CD4-positive, alpha-beta T cell (primary cell): Measurements from ENCODE around the gene LACTB. TPM values are rescaled to one million over a fixed set of nuclear protein-coding genes. Genes with fewer than 3 reads are reported as not detected.

Experiments used
- ATAC-seq: fragments of 200-7000 bp; cut with Tn5 transposase; one replicate; pipeline ENCODE4 v1.10.0; 2022; ENCODE audit warnings: mild to moderate bottlenecking; ENCODE audit not compliant: poor library complexity
- CTCF ChIA-PET: fragments of 350-600 bp; sonication (Branson Sonifier 250); formaldehyde crosslinking; loops from one replicate; lab custom pipeline; 2021; ENCODE audit warnings: antibody characterized with exemption, inconsistent platforms; lab: Charles Lee
- POLR2A ChIA-PET: fragments of 350-600 bp; sonication (Branson Sonifier 250); formaldehyde crosslinking; loops from one replicate; lab custom pipeline; 2021; ENCODE audit warnings: antibody characterized with exemption, inconsistent platforms; lab: Charles Lee
- DNase-seq, 14 experiments: peaks; one replicate each; pipeline ENCODE4 v3.0.0-alpha.2; 2013 to 2020; ENCODE audit warnings: mixed read lengths in 2 of 14
- H3K27ac ChIP-seq, 2 donors: one replicate each; pipeline versions ENCODE4 v1.5.1 to v1.7.0; 2013; ENCODE audit warnings: low read length in 2 of 2, low read depth in 1 of 2, mild to moderate bottlenecking in 1 of 2
- H3K27me3 ChIP-seq, 2 experiments: 1 replicate in 1 of 2; 2 replicates in 1 of 2; pipeline versions ENCODE4 v1.6.1 to v1.7.0; 2013; ENCODE audit warnings: low read length in 2 of 2, control low read depth in 1 of 2, mild to moderate bottlenecking in 1 of 2, moderate library complexity in 1 of 2; ENCODE audit not compliant: insufficient read depth in 2 of 2, control insufficient read depth in 1 of 2
- H3K36me3 ChIP-seq: one replicate; pipeline ENCODE4 v1.6.1; 2013; ENCODE audit warnings: low read length, control low read depth; ENCODE audit not compliant: insufficient read depth
- H3K4me1 ChIP-seq: one replicate; pipeline ENCODE4 v1.6.1; 2013; ENCODE audit warnings: low read length, control low read depth; ENCODE audit not compliant: insufficient read depth
- H3K4me3 ChIP-seq: one replicate; pipeline ENCODE4 v1.5.1; 2013; ENCODE audit warnings: mild to moderate bottlenecking, low read length, moderate library complexity
- H3K9me3 ChIP-seq, 2 experiments: 1 replicate in 1 of 2; 2 replicates in 1 of 2; pipeline versions ENCODE4 v1.6.1 to v1.7.0; 2013; ENCODE audit warnings: low read length in 2 of 2, mild to moderate bottlenecking in 2 of 2, control low read depth in 1 of 2, moderate library complexity in 1 of 2; ENCODE audit not compliant: control insufficient read depth in 1 of 2, insufficient read depth in 1 of 2
- H3K27ac Mint-ChIP-seq: one replicate; pipeline ENCODE4 v1.8.0; 2020; ENCODE audit warnings: mixed read lengths
- H3K27me3 Mint-ChIP-seq: one replicate; pipeline ENCODE4 v1.8.0; 2021; ENCODE audit warnings: mixed read lengths
- H3K36me3 Mint-ChIP-seq: one replicate; pipeline ENCODE4 v1.8.0; 2021; ENCODE audit warnings: low read depth, mixed read lengths
- H3K4me1 Mint-ChIP-seq: one replicate; pipeline ENCODE4 v1.8.0; 2021; ENCODE audit warnings: low read depth, mixed read lengths
- H3K4me3 Mint-ChIP-seq: one replicate; pipeline ENCODE4 v1.8.0; 2020; ENCODE audit warnings: mild to moderate bottlenecking, mixed read lengths
- H3K9me3 Mint-ChIP-seq: one replicate; pipeline ENCODE4 v1.8.0; 2020; ENCODE audit warnings: mixed read lengths
- CTCF ChIP-seq: fragments of 200-600 bp; IDR thresholded peaks from one replicate; pipeline ENCODE4 v1.8.0; 2022; ENCODE audit warnings: antibody characterized with exemption, mild to moderate bottlenecking
- intact Hi-C, 2 experiments: fragments of 100-400 bp; cut with DNase I in 1 of 2; cut with micrococcal nuclease in 1 of 2; formaldehyde crosslinking; loops; one replicate each; pipeline versions ENCODE4 v1.15.1 to v1.9.0; 2023 to 2025; cut with DNase I, micrococcal nuclease
- total RNA-seq, 174 experiments: library from RNA in 2 of 174; stranded (reverse) in 2 of 174; gene quantifications; one replicate each; pipeline ENCODE4 v1.2.3 and lab custom pipeline; 2021 to 2026

The LACTB gene
- total RNA-seq, 2 experiments from 2014 or later: 6.9 to 7.0 TPM

- peaks cover 9 to 15% of the 10 kb centered on the region in 2 experiments for H3K9me3 ChIP-seq
- Mint-ChIP-seq H3K4me1 (peaks cover 17% of the 10 kb centered on the region), H3K27ac (peak overlapping the region; percentile 89), H3K9me3 (peaks cover 12% of the 10 kb centered on the region), H3K36me3 (peaks cover 18% of the 10 kb centered on the region), H3K4me3 (peak overlapping the region; percentile 96), H3K27me3 (no peaks in the 10 kb centered on the region)
- peaks cover 9% of the 10 kb centered on the region for H3K36me3 ChIP-seq
- no peak for TF ChIP-seq CTCF
- DNase-seq: peak; percentile 48 to 91 (median 65)
- peak; percentile 71 for ATAC-seq
- H3K27ac ChIP-seq: peak overlapping the region; percentile 64 to 67
- POLR2A ChIA-PET: interaction anchor here (0.6 to 1.1 kb wide), 2 partner anchors 72 to 159 kb away, joined by 3 to 4 read pairs; no protein-coding TSS in a partner anchor
- no peaks in the 10 kb centered on the region for H3K27me3 ChIP-seq
- intact Hi-C loops: loop anchor here in 1 of 2 experiments (1.0 to 2.0 kb wide), 2 partner anchors 35 to 67 kb away; partner anchors contain the start of genes RAB8B and RPS27L
- CTCF ChIA-PET: no interaction called here
- peak overlapping the region; percentile 90 for H3K4me3 ChIP-seq
- peaks cover 10% of the 10 kb centered on the region for H3K4me1 ChIP-seq
Observed at GRCh38 chr15:63122002-63122875, 578 bp downstream of the LACTB start.

- CTCF ChIA-PET: no interaction called here
- Histone ChIP-seq H3K27ac (no peak overlapping the region), H3K36me3 (peaks cover 18% of the 10 kb centered on the region), H3K4me1 (peaks cover 10% of the 10 kb centered on the region), H3K9me3 (peaks cover 6 to 8% of the 10 kb centered on the region in 2 experiments), H3K4me3 (no peak overlapping the region), H3K27me3 (no peaks in the 10 kb centered on the region)
- peaks cover 32% of the 10 kb centered on the region for H3K36me3 Mint-ChIP-seq
- no peak overlapping the region for H3K27ac Mint-ChIP-seq
- H3K9me3 Mint-ChIP-seq: peaks cover 8% of the 10 kb centered on the region
- ATAC-seq: no peak
- no peaks in the 10 kb centered on the region for H3K27me3 Mint-ChIP-seq
- H3K4me1 Mint-ChIP-seq: peaks cover 17% of the 10 kb centered on the region
- POLR2A ChIA-PET: no interaction called here
- no peak for DNase-seq
- intact Hi-C loops: no loop called here
- no peak for TF ChIP-seq CTCF
- peak overlapping the region; percentile 25 for H3K4me3 Mint-ChIP-seq
Observed at GRCh38 chr15:63124506-63124905, 2.8 kb downstream of the LACTB start.

GRCh38 chr15:63126726-63127125 lies 5.1 kb downstream of the LACTB start:
- Mint-ChIP-seq H3K27me3 (no peaks in the 10 kb centered on the region), H3K36me3 (peaks cover 43% of the 10 kb centered on the region), H3K4me1 (peaks cover 10% of the 10 kb centered on the region), H3K27ac (no peak overlapping the region), H3K4me3 (no peak overlapping the region), H3K9me3 (no peaks in the 10 kb centered on the region)
- H3K4me1 ChIP-seq: peaks cover 6% of the 10 kb centered on the region
- H3K9me3 ChIP-seq: no peaks in the 10 kb centered on the region
- no peak for TF ChIP-seq CTCF
- CTCF ChIA-PET: no interaction called here
- ATAC-seq (no peak), DNase-seq (no peak)
- H3K36me3 ChIP-seq: peaks cover 18% of the 10 kb centered on the region
- intact Hi-C loops: no loop called here
- H3K27ac ChIP-seq: no peak overlapping the region
- no peak overlapping the region for H3K4me3 ChIP-seq
- POLR2A ChIA-PET: no interaction called here
- H3K27me3 ChIP-seq: no peaks in the 10 kb centered on the region
